CD1c-positive myeloid dendritic cell (primary cell): Measurements from ENCODE around the gene DNAH17.
A peak's percentile ranks its signal among the peaks of the same experiment; 100 is the strongest.

Source experiments
- DNase-seq: peaks from one replicate; pipeline ENCODE4 v3.0.0-alpha.2; 2016; ENCODE audit errors: extremely low spot score

DNAH17 gene

DNA sequence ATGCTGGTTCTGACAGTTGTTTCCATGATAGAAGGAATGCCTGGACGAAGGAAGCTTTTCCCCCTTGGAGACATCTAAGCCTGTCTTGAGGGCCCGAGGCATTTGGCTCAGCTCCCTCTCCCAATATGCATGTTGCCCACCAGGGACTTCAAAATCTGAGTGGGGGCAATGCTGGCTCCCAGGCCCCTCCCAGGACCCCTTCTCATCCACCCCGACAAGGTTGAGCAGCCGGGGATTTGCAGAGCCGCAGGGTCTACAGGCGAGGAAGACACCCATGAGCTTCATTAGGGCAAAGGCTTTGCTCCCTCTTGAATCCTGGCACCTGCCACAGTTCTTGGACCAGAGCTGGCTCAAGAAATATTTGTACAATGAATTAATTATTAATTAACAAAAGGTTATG is 25.1 kb upstream of the DNAH17 start:
- DNase-seq, result no peak

- no peak for DNase-seq
Observed at GRCh38 chr17:78601577-78602190, 24.5 kb upstream of the DNAH17 start.

- no peak for DNase-seq
Observed at GRCh38 chr17:78600181-78600721, 23.1 kb upstream of the DNAH17 start.

DNA sequence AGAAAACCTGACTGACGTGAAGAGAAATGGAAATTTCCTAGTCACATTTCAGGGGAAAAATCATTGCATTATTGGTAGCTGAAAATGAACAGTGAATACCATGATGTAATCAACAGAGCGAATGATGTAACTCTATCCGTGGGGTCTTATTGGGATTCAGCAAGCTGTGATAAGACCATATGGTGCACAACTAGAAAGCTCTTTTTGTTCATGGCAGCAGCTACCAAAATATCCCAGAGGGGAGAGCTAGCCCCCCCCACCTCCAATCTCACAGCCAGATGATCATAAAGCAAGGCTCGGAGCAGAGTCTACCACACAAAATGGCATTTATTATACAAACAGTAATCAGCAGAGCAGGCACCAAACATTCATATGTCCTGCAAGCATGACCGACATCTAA is 22.2 kb upstream of the DNAH17 start:
- DNase-seq, result no peak

GRCh38 chr17:78598013-78598471 is 20.8 kb upstream of the DNAH17 start:
- DNase-seq, result peak; percentile 52

GRCh38 chr17:78596871-78597764 is 19.9 kb upstream of the DNAH17 start:
- peak; percentile 19 for DNase-seq

- DNase-seq, result no peak
Observed at GRCh38 chr17:78595135-78595810, 18.1 kb upstream of the DNAH17 start.

DNA sequence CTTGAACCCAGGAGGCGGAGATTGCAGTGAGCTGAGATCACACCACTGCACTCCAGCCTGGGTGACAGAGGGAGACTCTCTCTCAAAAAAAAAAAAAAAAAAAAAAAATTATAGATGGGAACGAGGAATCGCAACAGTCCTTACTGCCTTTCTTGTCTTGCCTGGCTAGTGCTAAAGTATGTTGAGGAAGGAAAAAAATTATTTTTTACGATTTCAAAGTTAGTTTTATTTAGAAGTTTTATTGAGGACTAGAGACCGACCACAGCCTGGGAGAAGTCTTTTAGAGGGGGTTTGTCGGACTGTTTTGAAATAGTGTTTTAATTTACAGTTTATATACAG is 15.8 kb upstream of the DNAH17 start:
- DNase-seq, result no peak

- DNase-seq, result no peak
Observed at GRCh38 chr17:78591263-78591671, 14.1 kb upstream of the DNAH17 start.

DNA sequence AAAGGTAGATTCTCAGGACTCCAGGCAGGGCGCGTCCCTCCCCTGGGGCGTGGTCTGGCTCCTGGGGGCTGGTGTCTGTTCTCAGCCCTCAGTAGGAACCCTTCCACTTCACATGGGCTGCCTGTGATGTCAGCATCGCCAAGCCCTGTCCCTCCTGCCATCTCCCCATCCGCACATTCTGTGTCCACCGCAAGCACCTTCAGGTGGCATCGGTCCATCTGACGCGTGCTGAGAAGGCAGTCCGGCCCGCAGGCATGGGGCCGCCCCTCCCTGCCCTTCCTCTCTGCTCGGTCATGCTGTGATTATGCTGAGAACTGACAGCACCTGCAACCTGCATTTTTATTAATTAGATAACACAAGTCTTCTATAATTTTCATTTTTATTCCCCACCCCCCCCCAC is 12.7 kb upstream of the DNAH17 start:
- DNase-seq, result no peak

- DNase-seq, result no peak
Observed at GRCh38 chr17:78589031-78589675, 12.0 kb upstream of the DNAH17 start.

DNA sequence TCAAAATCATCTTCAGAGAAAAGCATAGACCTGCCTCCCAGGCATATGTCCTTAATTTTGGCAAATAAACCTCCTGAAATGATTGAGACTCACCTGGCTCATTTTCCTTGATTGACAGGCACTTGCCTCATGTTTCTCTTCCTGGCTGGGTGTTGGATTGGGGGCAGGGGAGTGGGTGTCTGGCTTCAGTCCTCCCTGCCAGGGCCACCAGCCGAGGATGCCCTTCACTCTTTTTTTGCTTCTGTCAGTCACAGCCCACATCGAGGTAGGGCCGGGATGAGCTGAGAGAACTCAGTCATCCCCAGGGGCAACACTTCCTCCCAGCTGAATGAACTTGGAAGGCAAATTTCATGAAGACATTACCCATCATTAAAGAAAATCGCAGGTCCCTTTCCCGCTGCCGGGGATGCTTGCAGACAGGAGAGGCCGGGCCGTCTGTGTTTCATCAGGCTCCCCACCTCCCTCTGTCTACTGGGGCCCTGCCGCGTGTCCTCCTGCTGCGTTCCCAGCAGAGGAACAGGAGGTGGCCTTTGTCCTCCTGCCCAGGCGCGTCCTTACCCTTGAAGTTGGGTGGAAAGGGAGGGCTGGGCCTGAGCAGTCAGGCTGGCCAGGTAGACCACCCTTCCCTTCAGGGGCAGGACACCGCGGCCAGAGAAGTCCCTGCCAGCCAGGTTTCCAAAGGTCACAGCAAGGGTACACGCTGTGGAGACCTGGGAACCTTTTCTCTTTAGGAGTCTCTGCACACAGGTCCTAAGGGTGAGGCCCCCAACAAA is 11.2 kb upstream of the DNAH17 start:
- DNase-seq, result no peak

GRCh38 chr17:78585006-78585630 is 7.9 kb upstream of the DNAH17 start:
- no peak for DNase-seq

GRCh38 chr17:78583091-78583490 is 5.9 kb upstream of the DNAH17 start:
- peak; percentile 23 for DNase-seq

DNA sequence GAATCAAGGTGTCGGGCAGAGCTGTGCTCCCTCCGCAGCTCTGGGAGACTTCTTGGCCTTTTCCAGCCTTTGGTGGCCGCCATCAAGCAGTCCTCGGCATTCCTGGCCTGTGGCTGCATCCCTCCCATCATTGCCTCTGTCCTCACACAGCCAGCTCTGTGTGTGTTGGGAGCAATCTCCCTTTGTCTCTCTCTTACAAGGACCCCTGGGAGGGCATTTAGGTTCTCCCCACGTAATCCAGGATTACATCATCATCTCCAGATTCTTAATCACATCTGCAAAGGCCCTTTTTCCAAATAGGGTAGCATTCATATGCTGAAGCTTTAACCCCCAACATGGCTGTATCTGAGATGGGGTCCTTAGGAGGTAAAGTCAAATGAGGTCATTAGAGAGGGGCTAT is 4.1 kb upstream of the DNAH17 start:
- DNase-seq, result no peak

DNA sequence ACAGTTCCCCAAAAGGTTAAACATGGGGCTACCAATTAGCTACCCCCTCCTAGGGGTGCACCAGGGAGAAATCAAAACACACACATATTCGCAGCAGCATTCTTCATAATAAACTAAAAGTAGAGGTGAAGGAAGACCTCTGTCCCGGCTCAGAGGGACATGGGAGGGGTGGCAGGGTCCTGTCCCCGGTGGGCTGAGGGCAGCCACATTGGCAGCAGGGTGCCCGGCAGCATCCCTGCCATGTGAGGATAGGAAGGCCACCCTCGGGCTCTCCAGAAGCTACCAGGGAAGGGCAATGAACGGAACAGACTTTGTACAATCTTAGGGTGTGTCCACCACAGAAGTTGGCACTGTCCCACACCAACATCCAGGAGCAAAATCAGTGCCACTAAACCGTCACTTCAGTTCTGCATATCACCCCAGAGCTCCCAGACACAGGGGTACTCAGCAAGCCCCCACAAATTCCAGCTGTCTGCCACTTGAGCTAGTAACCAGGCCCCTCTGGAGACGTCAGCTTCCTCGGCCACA is 3.1 kb upstream of the DNAH17 start:
- DNase-seq, result no peak

GRCh38 chr17:78576389-78577112 is 645 bp downstream of the DNAH17 start:
- no peak for DNase-seq

DNA sequence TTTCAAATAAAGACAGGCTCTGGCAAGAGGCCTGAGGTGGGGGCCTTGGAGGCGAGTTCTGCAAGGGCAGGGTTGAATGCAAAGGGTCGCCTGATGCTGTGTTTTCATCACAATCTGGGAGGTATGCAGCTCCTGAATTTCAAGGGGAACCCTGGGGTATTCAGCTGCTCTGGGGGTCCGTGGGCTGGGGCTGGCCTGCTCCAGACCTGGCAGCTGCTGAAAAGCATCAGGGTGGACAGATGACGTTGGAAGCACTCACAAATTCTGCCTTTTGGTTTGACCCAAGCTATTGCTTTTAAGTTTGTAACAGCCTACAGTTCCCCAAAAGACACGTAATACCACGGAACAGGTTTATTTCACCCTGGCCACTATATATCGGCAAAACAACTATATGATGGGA is 1.3 kb downstream of the DNAH17 start:
- no peak for DNase-seq

GRCh38 chr17:78575340-78575739 is 1.9 kb downstream of the DNAH17 start:
- no peak for DNase-seq

DNA sequence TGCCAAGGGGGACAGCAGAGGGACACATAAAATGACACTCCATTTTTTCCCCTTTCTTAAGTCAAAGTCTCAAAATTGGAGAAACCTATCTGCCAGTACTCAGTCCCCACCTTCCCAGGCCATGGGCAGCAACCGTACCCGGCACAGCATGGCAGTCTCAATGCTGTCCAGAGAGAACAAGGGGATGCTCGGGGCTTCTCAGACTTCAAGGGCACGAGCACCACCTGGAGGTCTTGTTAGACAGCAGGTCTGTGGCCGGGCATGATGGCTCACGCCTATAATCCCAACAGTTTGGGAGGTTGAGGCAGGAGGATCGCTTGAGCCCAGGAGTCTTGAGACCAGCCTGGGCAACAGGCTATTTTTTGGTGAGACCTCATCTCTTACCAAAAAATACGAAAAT is 3.2 kb downstream of the DNAH17 start:
- no peak for DNase-seq
